ENCODE data around the gene GNG12. TPM values are rescaled to one million over a fixed set of nuclear protein-coding genes. Genes with fewer than 3 reads are reported as not detected.

Gene GNG12
- total RNA-seq, 1 donor from 2014 or later: 1.3 TPM

GRCh38 chr1:67860776-67861175, 27.5 kb upstream of the GNG12 start:
- Mint-ChIP-seq H3K27ac (ENCODE audit: unreplicated experiment) (no peak overlapping the region), H3K36me3 (ENCODE audit: unreplicated experiment) (no peaks in the 10 kb centered on the region), H3K9me3 (ENCODE audit: unreplicated experiment) (no peaks in the 10 kb centered on the region), H3K4me1 (ENCODE audit: low read depth, unreplicated experiment) (no peaks in the 10 kb centered on the region), H3K27me3 (ENCODE audit: unreplicated experiment) (peaks cover 2% of the 10 kb centered on the region), H3K4me3 (ENCODE audit: unreplicated experiment) (no peak overlapping the region)
- no peak for DNase-seq
- TF ChIP-seq CTCF (IDR thresholded peaks at IDR 0.05; ENCODE audit: partially characterized antibody, unreplicated experiment): no peak

GRCh38 chr1:67856921-67857320, 23.7 kb upstream of the GNG12 start:
- H3K27me3 Mint-ChIP-seq (ENCODE audit: unreplicated experiment): peaks cover 2% of the 10 kb centered on the region

GRCh38 chr1:67855961-67856360, 22.7 kb upstream of the GNG12 start:
- no peaks in the 10 kb centered on the region for H3K4me1 Mint-ChIP-seq (ENCODE audit: low read depth, unreplicated experiment)
- no peak overlapping the region for H3K4me3 Mint-ChIP-seq (ENCODE audit: unreplicated experiment)
- DNase-seq: no peak
- H3K36me3 Mint-ChIP-seq (ENCODE audit: unreplicated experiment): no peaks in the 10 kb centered on the region
- H3K27me3 Mint-ChIP-seq (ENCODE audit: unreplicated experiment): peaks cover 2% of the 10 kb centered on the region
- H3K9me3 Mint-ChIP-seq (ENCODE audit: unreplicated experiment): peaks cover 4% of the 10 kb centered on the region
- TF ChIP-seq CTCF (IDR thresholded peaks at IDR 0.05; ENCODE audit: partially characterized antibody, unreplicated experiment): no peak
- H3K27ac Mint-ChIP-seq (ENCODE audit: unreplicated experiment): no peak overlapping the region

More at GRCh38 chr1:67856921-67857320, 23.7 kb upstream of the GNG12 start:
- no peaks in the 10 kb centered on the region for H3K36me3 Mint-ChIP-seq (ENCODE audit: unreplicated experiment)
- H3K4me1 Mint-ChIP-seq (ENCODE audit: low read depth, unreplicated experiment): no peaks in the 10 kb centered on the region
- DNase-seq: no peak
- TF ChIP-seq CTCF (IDR thresholded peaks at IDR 0.05; ENCODE audit: partially characterized antibody, unreplicated experiment): no peak
- H3K27ac Mint-ChIP-seq (ENCODE audit: unreplicated experiment): no peak overlapping the region
- H3K9me3 Mint-ChIP-seq (ENCODE audit: unreplicated experiment): peaks cover 4% of the 10 kb centered on the region
- no peak overlapping the region for H3K4me3 Mint-ChIP-seq (ENCODE audit: unreplicated experiment)

- peaks cover 4% of the 10 kb centered on the region for H3K9me3 Mint-ChIP-seq (ENCODE audit: unreplicated experiment)
- no peaks in the 10 kb centered on the region for H3K36me3 Mint-ChIP-seq (ENCODE audit: unreplicated experiment)
- TF ChIP-seq CTCF (IDR thresholded peaks at IDR 0.05; ENCODE audit: partially characterized antibody, unreplicated experiment): no peak
- no peaks in the 10 kb centered on the region for H3K4me1 Mint-ChIP-seq (ENCODE audit: low read depth, unreplicated experiment)
- DNase-seq: no peak
- no peak overlapping the region for H3K4me3 Mint-ChIP-seq (ENCODE audit: unreplicated experiment)
- H3K27ac Mint-ChIP-seq (ENCODE audit: unreplicated experiment): no peak overlapping the region
- H3K27me3 Mint-ChIP-seq (ENCODE audit: unreplicated experiment): no peaks in the 10 kb centered on the region
Measured at GRCh38 chr1:67855444-67855843, 22.2 kb upstream of the GNG12 start.

- peak; percentile 79 for TF ChIP-seq CTCF (IDR thresholded peaks at IDR 0.05; ENCODE audit: partially characterized antibody, unreplicated experiment)
- DNase-seq: peak; percentile 87
- no peaks in the 10 kb centered on the region for H3K36me3 Mint-ChIP-seq (ENCODE audit: unreplicated experiment)
- H3K27ac Mint-ChIP-seq (ENCODE audit: unreplicated experiment): no peak overlapping the region
- H3K27me3 Mint-ChIP-seq (ENCODE audit: unreplicated experiment): no peaks in the 10 kb centered on the region
- H3K9me3 Mint-ChIP-seq (ENCODE audit: unreplicated experiment): peaks cover 4% of the 10 kb centered on the region
- no peaks in the 10 kb centered on the region for H3K4me1 Mint-ChIP-seq (ENCODE audit: low read depth, unreplicated experiment)
- no peak overlapping the region for H3K4me3 Mint-ChIP-seq (ENCODE audit: unreplicated experiment)
Measured at GRCh38 chr1:67853704-67854103, 20.4 kb upstream of the GNG12 start.
